HG02885 (cell line): ENCODE results near the gene CSK.

Experiments used
- ATAC-seq: cut with Tn5 transposase; IDR thresholded peaks from one replicate; pipeline ENCODE4 v1.9.1; 2021; ENCODE audit warnings: mild to moderate bottlenecking; ENCODE audit not compliant: unreplicated experiment, poor library complexity

Gene CSK

DNA sequence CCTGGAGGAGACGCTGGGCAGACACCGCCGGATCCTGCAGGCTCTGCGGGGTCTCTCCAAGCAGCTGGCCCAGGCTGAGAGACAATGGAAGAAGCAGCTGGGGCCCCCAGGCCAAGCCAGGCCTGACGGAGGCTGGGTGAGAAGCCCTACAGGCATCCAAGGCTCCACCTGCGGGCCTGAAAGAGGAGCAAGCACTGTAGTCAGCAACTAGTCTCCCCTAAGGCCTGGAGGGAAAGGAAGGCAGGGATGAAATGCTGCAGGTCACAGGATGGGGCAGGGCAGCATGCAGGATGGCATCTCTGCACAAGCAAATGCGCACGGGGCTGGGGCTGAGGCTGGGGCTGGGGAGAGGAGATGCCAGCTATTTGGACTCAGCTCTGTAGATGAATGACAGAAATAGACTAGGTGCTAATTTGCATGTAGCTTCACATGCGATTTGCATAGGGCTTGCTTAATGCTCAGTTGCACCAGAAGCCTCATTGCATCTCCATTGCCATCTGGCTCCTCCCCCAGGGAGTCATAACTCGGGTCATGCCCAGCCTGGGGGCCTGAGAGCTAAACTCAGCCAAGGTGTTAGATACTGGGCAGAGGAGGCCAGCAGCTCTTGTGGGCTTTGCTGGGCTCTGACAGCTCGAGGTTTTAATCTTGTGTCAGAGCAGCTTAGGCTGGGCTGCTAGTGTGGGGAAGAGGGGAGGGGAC lies 39.4 kb downstream of the CSK start:
- peak; percentile 64 for ATAC-seq

DNA sequence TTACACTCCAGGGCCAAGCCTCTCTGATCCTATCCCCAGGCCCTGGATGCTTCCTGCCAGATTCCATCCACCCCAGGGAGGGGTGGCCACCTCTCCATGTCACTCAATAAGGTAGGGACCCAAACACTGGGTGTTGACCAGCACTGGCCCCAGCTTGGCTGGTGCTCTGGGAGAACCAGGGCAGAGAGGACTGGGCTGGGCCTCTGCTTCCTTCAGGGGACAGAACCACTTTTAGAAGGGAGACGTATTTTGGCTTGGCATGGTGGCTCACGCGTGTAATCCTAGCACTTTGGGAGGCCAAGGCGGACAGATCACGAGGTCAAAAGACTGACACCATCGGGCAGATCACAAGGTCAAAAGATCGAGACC lies 39.9 kb downstream of the CSK start:
- ATAC-seq = no peak

DNA sequence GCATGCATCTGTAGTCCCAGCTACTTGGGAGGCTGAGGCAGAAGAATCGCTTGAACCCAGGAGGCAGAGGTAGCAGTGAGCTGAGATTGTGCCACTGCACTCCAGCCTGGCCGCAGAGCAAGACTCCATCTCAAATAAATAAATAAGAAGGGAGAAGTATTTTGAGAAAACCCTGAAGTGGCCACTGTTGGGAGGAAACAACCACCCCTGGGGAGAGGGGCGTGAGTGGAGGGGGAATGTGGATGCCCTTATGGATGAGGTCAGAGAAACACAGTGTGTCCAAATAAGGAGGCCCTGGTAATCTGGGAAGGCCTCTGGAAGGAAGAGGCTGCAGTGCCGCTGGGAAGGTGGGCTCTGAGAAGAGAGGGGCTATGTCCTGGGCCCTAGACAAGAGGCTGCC lies 40.4 kb downstream of the CSK start:
- no peak for ATAC-seq

DNA sequence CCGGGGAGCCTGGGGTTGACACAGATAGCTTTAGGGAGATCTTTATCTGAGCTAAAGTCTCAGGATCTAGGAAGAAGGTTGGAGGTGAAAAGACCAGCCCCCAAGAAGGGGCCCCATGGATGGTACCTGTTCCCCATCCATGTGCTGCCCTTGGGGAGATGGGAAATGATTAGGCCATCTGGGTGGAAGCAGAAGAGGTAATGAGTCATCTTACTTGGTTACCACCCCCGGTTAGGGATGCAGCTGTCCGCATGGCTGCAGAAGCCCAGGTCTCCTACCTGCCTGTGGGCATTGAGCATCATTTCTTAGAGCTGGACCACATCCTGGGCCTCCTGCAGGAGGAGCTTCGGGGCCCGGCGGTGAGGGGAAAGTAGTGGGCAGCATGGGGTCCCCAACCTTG lies 41.4 kb downstream of the CSK start:
- no peak for ATAC-seq

DNA sequence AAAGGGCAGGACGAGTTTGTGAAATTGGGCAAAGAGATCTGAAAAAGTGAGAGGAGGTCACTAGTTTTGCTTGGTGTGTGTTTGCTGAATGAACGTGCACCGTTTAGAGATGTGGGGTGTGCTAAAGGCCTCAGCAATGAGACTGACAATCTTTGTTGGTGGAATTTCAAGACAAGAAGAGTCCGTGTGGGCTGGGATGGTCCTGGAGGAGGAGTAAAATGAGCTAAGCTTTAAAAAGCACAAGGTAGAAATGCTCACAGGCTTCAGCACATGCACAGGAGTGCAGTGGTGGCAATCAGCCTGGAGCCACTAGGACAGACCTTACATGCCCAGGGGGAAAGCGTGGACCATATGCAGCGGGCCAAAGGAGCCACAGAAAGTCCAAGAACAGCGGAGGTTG lies 43.1 kb downstream of the CSK start:
- no peak for ATAC-seq

DNA sequence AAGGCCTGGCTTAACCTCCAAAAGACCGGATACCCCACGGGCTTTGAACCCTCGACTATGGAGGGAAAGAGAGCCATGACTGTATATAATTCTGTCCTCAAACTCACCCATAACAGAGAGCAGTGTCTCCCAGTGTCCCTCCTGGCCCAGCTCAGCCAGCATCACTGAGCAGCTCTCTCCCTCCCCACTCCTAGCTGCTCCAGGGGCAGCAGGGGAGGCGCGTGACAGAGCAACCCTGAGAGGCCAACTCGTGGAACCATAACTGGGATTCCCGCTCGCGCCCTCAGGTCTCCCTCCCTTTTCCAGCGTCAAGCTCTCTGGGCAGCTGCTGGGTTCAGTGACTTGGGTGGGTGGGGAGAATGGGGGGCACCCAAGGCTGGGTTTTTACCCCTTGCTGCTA lies 44.0 kb downstream of the CSK start:
- ATAC-seq = no peak

DNA sequence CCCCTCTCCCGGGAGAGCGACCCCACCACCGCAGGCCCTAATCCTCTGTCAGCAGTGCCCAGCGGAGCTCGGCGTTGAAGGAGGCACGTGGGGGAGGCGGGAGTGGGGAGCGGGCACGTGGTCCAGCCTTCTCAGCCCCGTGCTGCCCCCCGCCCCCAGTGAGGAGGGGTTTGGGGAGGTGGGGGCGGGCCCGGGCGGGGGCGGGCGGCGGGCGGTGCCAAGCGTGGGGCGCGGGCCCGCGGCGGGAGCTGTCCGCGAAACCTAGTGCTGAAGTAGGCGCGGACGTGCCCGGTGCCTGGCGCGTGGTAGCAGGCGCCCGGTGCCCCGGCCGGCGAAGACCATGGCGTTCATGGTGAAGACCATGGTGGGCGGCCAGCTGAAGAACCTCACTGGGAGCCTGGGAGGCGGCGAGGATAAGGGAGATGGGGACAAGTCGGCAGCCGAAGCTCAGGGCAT lies 44.5 kb downstream of the CSK start, which contains the start of gene CPLX3:
Gene CPLX3, plus strand, starts transcription at position 264 of the 456 bp plus-strand sequence. Its CDS starts 77 bp downstream, at position 341.
- no peak for ATAC-seq

DNA sequence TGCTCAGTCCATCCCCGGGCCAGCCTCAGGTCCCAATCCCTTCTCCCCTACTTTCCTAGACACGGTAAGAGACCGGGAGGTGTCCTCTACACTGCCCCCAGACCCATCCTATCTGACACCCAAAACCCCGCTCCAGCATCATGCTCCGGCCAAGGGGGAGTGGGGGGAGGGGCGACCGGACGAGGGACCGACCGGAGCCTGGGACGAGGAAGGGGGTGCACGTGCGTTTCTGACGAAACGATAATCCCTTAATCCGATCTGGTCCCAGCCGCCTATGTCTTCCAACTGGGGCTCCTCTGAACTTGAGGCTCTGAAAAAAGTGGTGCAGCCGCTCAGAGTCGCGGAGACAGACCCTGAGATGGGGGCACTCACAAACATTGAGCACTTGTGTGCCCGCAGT lies 45.0 kb downstream of the CSK start:
- no peak for ATAC-seq

DNA sequence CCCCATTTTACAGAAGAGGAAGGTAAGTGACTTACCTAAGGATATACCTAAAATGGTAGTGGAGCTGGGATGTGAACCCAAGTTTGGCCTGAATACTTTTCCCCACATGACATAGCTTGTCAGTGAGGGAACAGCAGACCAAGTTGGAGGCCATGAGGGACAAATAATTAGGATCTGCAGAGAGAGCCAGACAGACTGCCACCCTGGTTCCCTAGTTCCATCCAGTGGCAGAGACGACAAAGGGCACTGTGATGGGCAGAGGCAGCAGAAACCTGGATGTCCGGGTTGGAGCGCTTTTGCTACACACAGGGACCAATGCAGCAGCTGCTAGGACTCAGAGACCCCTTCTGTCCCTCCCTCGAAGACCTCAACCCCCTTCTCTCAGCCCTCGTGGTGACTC lies 45.7 kb downstream of the CSK start:
- ATAC-seq = no peak

DNA sequence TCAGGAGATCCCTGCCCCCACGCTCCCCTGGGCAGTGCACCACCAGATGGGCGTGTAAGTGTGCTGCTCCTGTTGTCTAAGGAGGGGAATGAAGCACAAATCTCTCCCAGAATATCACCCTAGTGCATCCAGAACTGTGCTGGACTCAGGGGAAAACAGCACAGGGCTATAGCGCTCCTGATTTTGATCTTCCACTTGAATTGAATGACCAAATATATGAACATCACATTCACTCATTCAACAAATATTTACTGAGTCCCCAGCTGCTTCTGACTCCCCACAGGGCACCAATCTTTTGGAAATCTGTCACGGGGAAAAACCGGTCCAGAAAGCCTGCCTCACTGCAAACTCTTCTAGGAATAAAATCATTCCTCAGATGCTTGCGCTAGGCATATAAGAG lies 47.0 kb downstream of the CSK start:
- ATAC-seq = no peak

DNA sequence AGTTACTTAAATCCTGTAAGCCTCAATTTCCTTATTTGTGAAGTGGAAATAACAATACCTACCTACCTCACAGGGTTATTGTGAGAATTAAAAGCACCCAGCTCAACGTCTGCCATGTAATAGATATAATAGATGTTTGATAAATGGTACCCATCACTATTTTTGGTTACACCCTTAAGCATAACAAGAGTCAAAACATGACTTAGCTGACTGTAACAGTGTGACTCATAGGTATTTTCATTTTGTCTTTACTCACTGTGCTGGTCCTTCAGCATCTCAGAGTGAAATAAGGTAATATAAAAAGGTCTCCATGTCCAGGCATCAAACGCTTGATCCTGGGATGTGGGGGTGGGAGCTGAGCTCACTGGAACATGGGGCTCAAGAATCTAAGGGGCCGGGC lies 47.6 kb downstream of the CSK start:
- no peak for ATAC-seq

DNA sequence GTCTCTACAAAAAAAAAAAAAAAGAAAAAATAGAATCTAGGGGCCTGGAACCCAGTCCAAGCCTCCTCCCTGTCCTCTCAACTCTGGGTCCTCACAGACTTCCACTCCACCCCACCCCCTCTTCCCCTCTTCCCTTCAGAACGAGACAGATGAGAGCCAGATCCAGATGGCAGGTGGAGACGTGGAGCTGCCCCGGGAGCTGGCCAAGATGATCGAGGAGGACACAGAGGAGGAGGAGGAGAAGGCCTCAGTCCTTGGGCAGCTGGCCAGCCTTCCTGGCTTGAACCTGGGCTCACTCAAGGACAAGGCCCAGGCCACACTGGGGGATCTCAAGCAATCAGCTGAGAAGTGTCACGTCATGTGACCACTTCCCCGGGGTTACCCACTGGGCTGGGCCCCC lies 48.1 kb downstream of the CSK start:
- ATAC-seq = no peak

DNA sequence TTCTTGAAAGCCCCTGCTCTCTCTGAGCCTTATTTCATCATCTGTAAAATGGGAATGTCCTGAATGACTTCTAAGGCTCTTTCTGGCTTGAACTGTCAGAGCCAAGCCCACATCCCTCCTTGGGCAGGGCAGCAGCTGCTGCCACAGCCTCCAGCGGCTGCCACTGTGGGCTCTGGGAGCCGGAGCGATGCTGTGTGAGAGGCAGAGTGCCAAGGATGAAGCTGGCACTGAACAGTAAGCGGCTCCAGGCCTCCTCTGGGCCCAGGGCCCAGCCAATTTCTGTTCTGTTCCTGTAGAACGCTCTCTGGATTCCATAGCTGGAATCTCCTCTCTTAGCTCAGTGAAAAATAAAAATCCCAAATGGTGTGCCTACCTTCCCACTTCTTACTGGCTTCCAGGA lies 49.0 kb downstream of the CSK start:
- ATAC-seq = no peak

DNA sequence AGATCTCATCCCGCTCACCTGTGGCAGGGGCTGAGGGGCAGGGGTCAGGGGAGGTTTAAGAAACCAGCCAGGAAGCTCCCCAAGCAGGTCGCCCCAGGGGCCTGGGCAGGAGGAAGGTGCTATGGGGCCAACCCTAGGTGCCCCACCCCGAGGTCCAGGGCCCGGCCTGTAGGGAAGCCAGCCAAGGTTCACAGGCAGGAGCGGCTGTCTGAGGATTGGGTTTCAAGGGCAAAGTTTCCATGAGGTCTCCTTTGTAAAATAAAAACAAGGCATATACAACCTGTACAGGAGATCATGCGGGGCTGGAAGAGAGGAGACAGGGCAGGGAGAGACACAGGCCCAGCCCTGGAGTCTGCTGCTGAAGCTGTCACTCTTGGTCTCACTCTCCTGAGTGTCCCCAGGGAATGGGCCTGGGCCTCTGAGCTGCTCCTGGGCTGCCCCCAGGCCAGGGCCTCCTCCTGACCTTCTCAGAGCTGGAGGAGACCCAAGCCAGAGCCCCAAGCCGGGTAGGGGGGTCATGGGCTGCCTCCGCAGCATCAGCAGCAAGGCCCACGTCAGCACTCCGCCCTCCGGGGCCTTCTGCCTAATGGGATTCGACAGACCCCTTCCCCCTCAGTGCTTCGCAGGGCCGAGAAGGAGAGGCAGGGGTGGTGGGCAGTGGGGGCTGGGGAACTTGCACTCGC lies 50.1 kb downstream of the CSK start:
- ATAC-seq = no peak

DNA sequence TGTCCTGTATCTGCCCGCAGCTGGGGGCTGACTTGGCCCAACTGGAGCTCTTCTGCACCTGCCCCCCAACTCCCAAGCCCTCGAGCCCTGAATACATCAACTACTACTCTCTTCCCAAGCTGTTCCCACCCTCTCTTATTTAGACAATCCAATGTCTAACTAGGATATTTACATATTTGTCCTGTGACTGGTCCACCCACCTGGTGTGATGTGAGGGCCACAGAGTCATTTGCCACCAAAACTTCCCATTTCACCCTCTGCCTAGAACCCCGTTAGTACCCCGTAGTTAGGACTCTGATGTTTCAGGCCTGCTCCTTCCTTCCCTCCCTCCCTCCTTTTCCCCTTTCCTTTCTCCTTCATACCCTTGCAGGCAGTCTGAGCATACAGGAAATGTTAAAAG lies 50.9 kb downstream of the CSK start:
- no peak for ATAC-seq

DNA sequence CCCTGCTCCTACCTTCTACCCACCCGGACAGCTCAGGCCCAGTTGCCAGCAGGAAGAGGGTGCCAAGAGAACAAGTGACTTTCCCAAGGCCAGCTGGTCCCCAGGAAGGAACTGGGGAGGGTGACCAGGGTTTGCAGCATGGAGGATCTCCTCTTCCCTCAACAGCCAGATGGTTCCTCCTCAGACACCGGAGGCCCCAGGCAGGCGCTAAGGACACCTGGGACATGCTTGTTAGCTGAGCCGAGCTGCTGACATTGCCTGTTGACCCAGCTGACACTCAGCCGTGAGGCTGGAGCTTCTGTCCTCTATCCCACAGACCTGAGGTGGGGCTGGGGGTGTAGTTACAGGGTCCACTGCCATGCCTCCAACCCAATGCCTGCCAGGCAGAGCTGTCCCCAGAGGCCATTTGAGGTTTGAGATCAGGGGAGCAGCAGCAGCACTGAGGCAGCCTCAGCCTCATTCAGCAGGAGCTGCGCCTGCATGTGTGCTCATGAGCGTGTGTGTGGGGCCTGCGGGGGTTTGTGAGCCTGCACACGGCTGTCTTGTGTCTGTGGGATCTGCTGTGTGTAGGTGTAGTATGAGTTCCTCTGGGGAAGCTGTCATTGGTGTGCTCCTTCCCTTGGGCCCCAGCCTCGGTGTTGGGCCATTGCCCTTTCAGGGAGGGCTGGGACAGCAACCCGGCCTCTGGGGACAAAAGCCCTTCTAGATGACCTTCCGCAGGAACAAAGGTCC lies 51.7 kb downstream of the CSK start:
- no peak for ATAC-seq

DNA sequence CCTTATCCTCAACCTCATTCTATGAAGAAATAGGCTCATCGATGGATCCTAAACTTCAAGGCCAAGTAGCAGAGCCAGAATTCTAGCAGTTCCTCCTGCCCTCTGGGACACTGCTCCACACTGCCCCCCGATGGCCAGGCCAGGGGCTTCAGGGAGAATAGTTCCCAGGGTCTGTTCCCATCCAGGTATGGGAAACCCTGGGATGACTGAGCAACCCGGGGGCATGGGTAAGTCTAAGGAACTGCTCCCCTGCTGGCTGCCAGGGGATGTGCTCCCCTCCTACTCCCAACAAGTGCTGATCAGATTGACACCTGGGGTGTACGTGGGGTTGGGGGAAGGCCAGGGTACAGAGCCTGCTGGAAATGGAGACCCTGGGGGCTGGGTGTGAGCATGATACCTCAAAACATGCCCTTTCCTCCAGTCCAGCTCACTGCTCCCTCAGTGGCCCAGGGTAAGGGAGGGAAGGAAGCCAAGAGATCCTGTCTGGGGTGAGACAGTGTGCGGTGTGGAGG lies 53.5 kb downstream of the CSK start:
- ATAC-seq = no peak

DNA sequence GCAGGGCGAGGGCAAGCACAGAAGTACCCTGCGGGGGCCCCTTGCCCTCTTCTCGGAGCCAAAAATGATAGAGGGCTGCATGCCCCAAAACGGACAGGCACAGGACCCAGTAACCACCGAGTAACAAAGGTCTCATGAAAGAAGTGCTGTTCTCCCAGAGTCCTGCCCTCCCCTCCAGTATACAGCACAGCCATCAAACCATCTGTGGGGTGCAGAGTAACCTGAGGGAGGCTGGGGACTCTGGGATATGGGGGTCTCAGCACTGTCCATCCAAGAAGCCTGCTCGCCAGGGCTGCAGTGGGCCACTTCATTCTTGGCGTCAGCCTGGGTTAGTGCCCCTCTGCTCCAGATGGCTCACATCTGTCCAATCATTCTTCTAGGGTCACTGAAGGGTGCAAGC lies 55.0 kb downstream of the CSK start:
- no peak for ATAC-seq

DNA sequence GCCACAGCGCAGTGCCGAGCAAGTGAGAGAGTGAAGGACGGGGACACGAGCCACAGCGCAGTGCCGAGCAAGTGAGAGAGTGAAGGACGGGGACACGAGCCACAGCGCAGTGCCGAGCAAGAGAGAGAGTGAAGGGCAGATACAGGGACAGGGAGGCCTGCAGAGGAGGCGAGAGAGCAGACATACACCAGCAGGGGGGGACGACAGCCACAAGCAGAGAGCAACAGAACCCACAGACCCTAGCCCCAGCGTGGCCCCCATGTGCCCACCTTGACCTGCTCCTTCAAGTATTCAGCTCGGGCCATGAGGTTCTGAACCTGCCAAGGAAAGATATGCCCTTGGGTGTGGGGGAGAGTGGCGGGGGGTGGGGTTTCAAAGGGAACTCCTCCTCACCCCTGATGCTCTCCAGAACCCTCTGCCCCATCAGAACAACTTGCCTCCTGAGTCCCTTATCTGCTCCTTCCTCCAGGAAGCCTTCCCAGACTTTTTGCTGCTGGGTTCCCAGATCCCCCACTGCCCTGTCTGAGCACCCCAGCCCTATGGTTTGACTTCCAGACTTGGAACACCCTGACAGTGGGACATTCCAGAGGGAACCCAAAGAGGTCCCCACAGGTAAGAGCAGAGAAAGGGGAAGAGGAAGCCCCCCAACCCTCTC lies 55.7 kb downstream of the CSK start:
- no peak for ATAC-seq

DNA sequence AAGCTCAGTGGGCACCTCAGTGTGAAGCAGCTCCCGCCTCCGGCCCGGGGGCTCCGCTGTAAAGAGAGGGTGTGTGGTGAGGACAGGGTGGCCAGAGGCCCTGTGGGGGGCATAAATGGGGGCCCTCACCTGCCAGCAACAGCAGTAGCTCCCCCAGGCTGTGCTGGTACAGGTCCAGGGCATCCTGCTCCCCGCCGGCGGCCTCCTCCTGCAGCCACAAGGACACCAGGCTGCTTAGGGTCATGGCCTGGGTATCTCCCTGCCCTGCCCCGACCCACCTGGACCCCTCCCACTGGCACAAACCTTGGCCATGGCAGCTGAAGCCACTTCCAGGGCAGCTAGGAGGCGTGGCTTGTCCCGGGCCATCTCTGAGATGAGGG lies 56.2 kb downstream of the CSK start:
- no peak for ATAC-seq
